Endothelial cell (in vitro differentiated cells): ENCODE measurements around the gene LRP2. TPM values are rescaled to one million over a fixed set of nuclear protein-coding genes. Genes with fewer than 3 reads are reported as not detected.

Experiments
- DNase-seq: peaks from one replicate; pipeline ENCODE4 v3.0.0; 2021; ENCODE audit warnings: low spot score
- H3K27ac Mint-ChIP-seq: one replicate; pipeline ENCODE4 v1.8.0; 2021; ENCODE audit warnings: mixed read lengths, inconsistent platforms; ENCODE audit not compliant: unreplicated experiment
- H3K27me3 Mint-ChIP-seq: one replicate; pipeline ENCODE4 v1.8.0; 2021; ENCODE audit warnings: mild to moderate bottlenecking, moderate library complexity, mixed read lengths, inconsistent platforms; ENCODE audit not compliant: unreplicated experiment
- H3K36me3 Mint-ChIP-seq: one replicate; pipeline ENCODE4 v1.8.0; 2021; ENCODE audit warnings: mild to moderate bottlenecking, low read depth, mixed read lengths, inconsistent platforms; ENCODE audit not compliant: unreplicated experiment
- H3K4me1 Mint-ChIP-seq: one replicate; pipeline ENCODE4 v1.8.0; 2021; ENCODE audit warnings: mild to moderate bottlenecking, mixed read lengths, inconsistent platforms; ENCODE audit not compliant: unreplicated experiment
- H3K4me3 Mint-ChIP-seq: one replicate; pipeline ENCODE4 v1.8.0; 2021; ENCODE audit warnings: mild to moderate bottlenecking, mixed read lengths, inconsistent platforms; ENCODE audit not compliant: unreplicated experiment
- H3K9me3 Mint-ChIP-seq: one replicate; pipeline ENCODE4 v1.8.0; 2021; ENCODE audit warnings: mixed read lengths, inconsistent platforms; ENCODE audit not compliant: unreplicated experiment
- CTCF ChIP-seq: fragments of 200-600 bp; sonication (generic); IDR thresholded peaks from one replicate; pipeline ENCODE4 v1.5.0; 2021; ENCODE audit warnings: antibody characterized with exemption; ENCODE audit not compliant: unreplicated experiment
- total RNA-seq: library from RNA; stranded (reverse); fragmentation: NEBNext Ultra II Directional; extraction: Animal tissue kit (Norgen Biotek cat#: 25700); gene quantifications from one replicate; pipeline ENCODE4 v1.2.1, GENCODE V29; 2021; ENCODE audit not compliant: unreplicated experiment

The LRP2 gene
- total RNA-seq, 1 donor from 2014 or later: 0.23 TPM

GRCh38 chr2:169119123-169119760, 243.1 kb downstream of the LRP2 start:
- no peaks in the 10 kb centered on the region for H3K9me3 Mint-ChIP-seq
- no peak for TF ChIP-seq CTCF
- H3K27me3 Mint-ChIP-seq: no peaks in the 10 kb centered on the region
- peaks cover 3% of the 10 kb centered on the region for H3K36me3 Mint-ChIP-seq
- no peak for DNase-seq
- peaks cover 25% of the 10 kb centered on the region for H3K4me1 Mint-ChIP-seq
- no peak overlapping the region for H3K4me3 Mint-ChIP-seq
- H3K27ac Mint-ChIP-seq: no peak overlapping the region

GRCh38 chr2:169118060-169118459, 244.3 kb downstream of the LRP2 start:
- Mint-ChIP-seq H3K36me3 (peaks cover 3% of the 10 kb centered on the region), H3K27ac (no peak overlapping the region), H3K4me1 (peaks cover 25% of the 10 kb centered on the region), H3K27me3 (no peaks in the 10 kb centered on the region), H3K9me3 (no peaks in the 10 kb centered on the region), H3K4me3 (no peak overlapping the region)
- no peak for TF ChIP-seq CTCF
- DNase-seq: no peak

- Mint-ChIP-seq H3K4me3 (no peak overlapping the region), H3K4me1 (peaks cover 34% of the 10 kb centered on the region), H3K9me3 (no peaks in the 10 kb centered on the region), H3K27me3 (no peaks in the 10 kb centered on the region), H3K27ac (no peak overlapping the region), H3K36me3 (peaks cover 3% of the 10 kb centered on the region)
- DNase-seq: no peak
- no peak for TF ChIP-seq CTCF
These were observed 245.3 kb downstream of the LRP2 start for GRCh38 chr2:169116993-169117392.

- no peak for DNase-seq
- Mint-ChIP-seq H3K4me3 (no peak overlapping the region), H3K9me3 (no peaks in the 10 kb centered on the region), H3K27ac (no peak overlapping the region), H3K36me3 (peaks cover 3% of the 10 kb centered on the region), H3K4me1 (peaks cover 41% of the 10 kb centered on the region), H3K27me3 (no peaks in the 10 kb centered on the region)
- no peak for TF ChIP-seq CTCF
These were observed 246.0 kb downstream of the LRP2 start for GRCh38 chr2:169116327-169116726.

GRCh38 chr2:169114056-169114455, 248.3 kb downstream of the LRP2 start:
- Mint-ChIP-seq H3K27me3 (no peaks in the 10 kb centered on the region), H3K4me3 (no peak overlapping the region), H3K4me1 (peaks cover 51% of the 10 kb centered on the region), H3K27ac (no peak overlapping the region), H3K36me3 (peaks cover 3% of the 10 kb centered on the region), H3K9me3 (no peaks in the 10 kb centered on the region)
- TF ChIP-seq CTCF: no peak
- no peak for DNase-seq
